ENCODE results near the gene KLHL8.

The KLHL8 gene

DNA sequence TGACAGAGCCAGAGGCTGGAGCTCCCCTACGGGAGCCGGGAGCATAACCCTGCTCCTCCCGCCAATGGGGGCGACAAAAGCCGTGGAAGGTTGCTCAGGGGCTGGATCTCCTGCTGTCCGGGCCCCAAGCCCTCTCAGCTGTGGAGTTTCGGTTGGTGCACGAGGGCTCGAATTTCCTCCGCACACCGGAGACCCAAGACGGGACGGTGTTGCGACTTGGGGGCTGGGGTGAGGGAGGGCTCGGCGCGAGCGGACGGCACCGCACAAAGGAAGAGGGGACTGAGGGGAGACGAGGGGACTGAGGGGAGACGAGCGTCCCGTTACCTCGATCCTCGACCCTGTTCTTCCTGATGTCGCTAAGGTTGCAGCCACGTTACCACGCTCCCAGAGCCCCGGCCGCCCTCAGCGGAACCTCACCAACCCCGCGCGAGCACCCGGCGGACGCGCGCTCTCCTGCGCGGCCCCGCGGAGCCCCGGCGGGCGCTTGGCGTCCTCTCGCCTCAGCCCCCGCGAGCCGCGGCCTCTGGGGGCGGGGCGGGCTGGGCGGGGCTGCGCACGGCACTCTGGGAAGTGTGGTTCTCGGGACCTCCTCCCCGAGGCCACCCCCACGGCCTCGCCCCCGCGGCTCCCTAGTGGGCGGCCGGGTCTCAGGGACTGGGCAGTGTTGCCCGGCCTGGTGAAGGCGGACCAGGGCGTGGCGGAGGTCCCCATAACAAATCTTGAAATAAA is at the start of gene KLHL8:
Gene KLHL8, minus strand, starts transcription at position 525 of the 729 bp plus-strand sequence. CDS start 25,079 bp downstream, outside the sequence.
- peak; percentile 96 for ATAC-seq
- TF ChIP-seq SNAI2 (CRISPR knock-in tag; IDR thresholded peaks at IDR 0.05) (no peak), RARB (CRISPR knock-in tag; IDR thresholded peaks at IDR 0.05) (no peak), TOX (CRISPR knock-in tag; IDR thresholded peaks at IDR 0.05; ENCODE audit: borderline replicate concordance) (no peak)

DNA sequence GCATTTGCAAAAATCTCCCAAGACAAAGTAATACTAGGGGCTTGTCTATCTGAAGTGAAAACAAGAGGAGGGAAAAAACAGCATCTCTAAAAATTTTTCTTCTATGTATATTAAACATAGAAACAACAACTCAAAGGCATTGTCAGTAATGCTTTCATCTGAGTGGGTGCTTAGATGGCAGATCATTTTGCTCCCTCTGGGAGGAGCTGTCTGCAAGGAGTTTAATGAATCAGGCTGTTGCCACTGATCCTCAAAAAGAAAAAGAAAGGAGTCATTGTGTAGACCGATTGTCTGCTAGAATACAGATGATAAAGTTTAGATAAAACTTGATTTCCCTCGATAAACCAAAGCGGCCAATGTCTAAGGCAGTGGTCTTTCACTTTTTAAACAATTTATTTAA is 49.7 kb upstream of the KLHL8 start:
- TF ChIP-seq ZNF70 (CRISPR knock-in tag; IDR thresholded peaks at IDR 0.05) (no peak), TOX (CRISPR knock-in tag; IDR thresholded peaks at IDR 0.05; ENCODE audit: borderline replicate concordance) (no peak), PPARA (CRISPR knock-in tag; IDR thresholded peaks at IDR 0.05; ENCODE audit: borderline replicate concordance) (no peak), ZFP3 (CRISPR knock-in tag; IDR thresholded peaks at IDR 0.05) (no peak), SNAI2 (CRISPR knock-in tag; IDR thresholded peaks at IDR 0.05) (no peak), ZFP30 (CRISPR knock-in tag; IDR thresholded peaks at IDR 0.05) (no peak), ESRRG (CRISPR knock-in tag; IDR thresholded peaks at IDR 0.05) (no peak), ISL1 (CRISPR knock-in tag; IDR thresholded peaks at IDR 0.05) (no peak), GLIS3 (CRISPR knock-in tag; IDR thresholded peaks at IDR 0.05) (no peak), BACH2 (CRISPR knock-in tag; IDR thresholded peaks at IDR 0.05; ENCODE audit: borderline replicate concordance) (no peak), CSDC2 (CRISPR knock-in tag; IDR thresholded peaks at IDR 0.05) (no peak), RARB (CRISPR knock-in tag; IDR thresholded peaks at IDR 0.05) (no peak), TCF4 (CRISPR knock-in tag; IDR thresholded peaks at IDR 0.05; ENCODE audit: borderline replicate concordance) (no peak), ZNF8 (CRISPR knock-in tag; IDR thresholded peaks at IDR 0.05) (no peak), ZC3H10 (CRISPR knock-in tag; IDR thresholded peaks at IDR 0.05) (no peak), ARNTL (CRISPR knock-in tag; IDR thresholded peaks at IDR 0.05; ENCODE audit: borderline replicate concordance, low read depth) (no peak), OSR1 (CRISPR knock-in tag; IDR thresholded peaks at IDR 0.05) (no peak)
- TF ChIP-seq, protein P1, sequence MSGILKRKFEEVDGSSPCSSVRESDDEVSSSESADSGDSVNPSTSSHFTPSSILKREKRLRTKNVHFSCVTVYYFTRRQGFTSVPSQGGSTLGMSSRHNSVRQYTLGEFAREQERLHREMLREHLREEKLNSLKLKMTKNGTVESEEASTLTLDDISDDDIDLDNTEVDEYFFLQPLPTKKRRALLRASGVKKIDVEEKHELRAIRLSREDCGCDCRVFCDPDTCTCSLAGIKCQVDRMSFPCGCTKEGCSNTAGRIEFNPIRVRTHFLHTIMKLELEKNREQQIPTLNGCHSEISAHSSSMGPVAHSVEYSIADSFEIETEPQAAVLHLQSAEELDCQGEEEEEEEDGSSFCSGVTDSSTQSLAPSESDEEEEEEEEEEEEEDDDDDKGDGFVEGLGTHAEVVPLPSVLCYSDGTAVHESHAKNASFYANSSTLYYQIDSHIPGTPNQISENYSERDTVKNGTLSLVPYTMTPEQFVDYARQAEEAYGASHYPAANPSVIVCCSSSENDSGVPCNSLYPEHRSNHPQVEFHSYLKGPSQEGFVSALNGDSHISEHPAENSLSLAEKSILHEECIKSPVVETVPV (CRISPR knock-in tag; IDR thresholded peaks at IDR 0.05) = no peak
- TF ChIP-seq, protein P2, sequence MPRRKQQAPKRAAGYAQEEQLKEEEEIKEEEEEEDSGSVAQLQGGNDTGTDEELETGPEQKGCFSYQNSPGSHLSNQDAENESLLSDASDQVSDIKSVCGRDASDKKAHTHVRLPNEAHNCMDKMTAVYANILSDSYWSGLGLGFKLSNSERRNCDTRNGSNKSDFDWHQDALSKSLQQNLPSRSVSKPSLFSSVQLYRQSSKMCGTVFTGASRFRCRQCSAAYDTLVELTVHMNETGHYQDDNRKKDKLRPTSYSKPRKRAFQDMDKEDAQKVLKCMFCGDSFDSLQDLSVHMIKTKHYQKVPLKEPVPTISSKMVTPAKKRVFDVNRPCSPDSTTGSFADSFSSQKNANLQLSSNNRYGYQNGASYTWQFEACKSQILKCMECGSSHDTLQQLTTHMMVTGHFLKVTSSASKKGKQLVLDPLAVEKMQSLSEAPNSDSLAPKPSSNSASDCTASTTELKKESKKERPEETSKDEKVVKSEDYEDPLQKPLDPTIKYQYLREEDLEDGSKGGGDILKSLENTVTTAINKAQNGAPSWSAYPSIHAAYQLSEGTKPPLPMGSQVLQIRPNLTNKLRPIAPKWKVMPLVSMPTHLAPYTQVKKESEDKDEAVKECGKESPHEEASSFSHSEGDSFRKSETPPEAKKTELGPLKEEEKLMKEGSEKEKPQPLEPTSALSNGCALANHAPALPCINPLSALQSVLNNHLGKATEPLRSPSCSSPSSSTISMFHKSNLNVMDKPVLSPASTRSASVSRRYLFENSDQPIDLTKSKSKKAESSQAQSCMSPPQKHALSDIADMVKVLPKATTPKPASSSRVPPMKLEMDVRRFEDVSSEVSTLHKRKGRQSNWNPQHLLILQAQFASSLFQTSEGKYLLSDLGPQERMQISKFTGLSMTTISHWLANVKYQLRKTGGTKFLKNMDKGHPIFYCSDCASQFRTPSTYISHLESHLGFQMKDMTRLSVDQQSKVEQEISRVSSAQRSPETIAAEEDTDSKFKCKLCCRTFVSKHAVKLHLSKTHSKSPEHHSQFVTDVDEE (CRISPR knock-in tag; IDR thresholded peaks at IDR 0.05) = no peak
- TF ChIP-seq, protein P3, sequence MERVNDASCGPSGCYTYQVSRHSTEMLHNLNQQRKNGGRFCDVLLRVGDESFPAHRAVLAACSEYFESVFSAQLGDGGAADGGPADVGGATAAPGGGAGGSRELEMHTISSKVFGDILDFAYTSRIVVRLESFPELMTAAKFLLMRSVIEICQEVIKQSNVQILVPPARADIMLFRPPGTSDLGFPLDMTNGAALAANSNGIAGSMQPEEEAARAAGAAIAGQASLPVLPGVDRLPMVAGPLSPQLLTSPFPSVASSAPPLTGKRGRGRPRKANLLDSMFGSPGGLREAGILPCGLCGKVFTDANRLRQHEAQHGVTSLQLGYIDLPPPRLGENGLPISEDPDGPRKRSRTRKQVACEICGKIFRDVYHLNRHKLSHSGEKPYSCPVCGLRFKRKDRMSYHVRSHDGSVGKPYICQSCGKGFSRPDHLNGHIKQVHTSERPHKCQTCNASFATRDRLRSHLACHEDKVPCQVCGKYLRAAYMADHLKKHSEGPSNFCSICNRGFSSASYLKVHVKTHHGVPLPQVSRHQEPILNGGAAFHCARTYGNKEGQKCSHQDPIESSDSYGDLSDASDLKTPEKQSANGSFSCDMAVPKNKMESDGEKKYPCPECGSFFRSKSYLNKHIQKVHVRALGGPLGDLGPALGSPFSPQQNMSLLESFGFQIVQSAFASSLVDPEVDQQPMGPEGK (CRISPR knock-in tag; IDR thresholded peaks at IDR 0.05; ENCODE audit: borderline replicate concordance) = no peak
- peak; percentile 97 for ATAC-seq

DNA sequence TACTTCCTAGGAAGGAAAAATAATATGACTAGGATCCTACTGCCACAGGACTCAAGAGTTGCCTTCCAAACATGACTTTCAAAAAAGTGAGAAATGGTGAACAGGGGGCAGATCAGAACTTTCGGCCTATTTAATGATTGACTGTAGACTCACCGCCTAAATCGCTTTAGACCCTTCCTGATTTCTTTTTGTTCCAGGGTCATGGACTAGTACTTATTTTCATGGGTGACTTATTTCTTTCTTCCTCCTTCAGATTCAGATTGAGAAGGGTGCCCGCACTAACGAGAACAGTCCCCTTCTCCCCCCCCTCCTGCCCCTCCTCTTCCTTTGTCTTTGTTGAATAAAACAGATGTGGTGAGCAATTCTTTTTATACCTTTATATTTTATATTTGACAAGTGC is 48.0 kb upstream of the KLHL8 start:
- no peak for ATAC-seq
- TF ChIP-seq OSR1 (CRISPR knock-in tag; IDR thresholded peaks at IDR 0.05) (no peak), ZNF70 (CRISPR knock-in tag; IDR thresholded peaks at IDR 0.05) (no peak), ZFP3 (CRISPR knock-in tag; IDR thresholded peaks at IDR 0.05) (no peak), ESRRG (CRISPR knock-in tag; IDR thresholded peaks at IDR 0.05) (no peak), GLIS3 (CRISPR knock-in tag; IDR thresholded peaks at IDR 0.05) (no peak), SNAI2 (CRISPR knock-in tag; IDR thresholded peaks at IDR 0.05) (no peak), BACH2 (CRISPR knock-in tag; IDR thresholded peaks at IDR 0.05; ENCODE audit: borderline replicate concordance) (no peak), ISL1 (CRISPR knock-in tag; IDR thresholded peaks at IDR 0.05) (no peak)
- TF ChIP-seq, protein P4, sequence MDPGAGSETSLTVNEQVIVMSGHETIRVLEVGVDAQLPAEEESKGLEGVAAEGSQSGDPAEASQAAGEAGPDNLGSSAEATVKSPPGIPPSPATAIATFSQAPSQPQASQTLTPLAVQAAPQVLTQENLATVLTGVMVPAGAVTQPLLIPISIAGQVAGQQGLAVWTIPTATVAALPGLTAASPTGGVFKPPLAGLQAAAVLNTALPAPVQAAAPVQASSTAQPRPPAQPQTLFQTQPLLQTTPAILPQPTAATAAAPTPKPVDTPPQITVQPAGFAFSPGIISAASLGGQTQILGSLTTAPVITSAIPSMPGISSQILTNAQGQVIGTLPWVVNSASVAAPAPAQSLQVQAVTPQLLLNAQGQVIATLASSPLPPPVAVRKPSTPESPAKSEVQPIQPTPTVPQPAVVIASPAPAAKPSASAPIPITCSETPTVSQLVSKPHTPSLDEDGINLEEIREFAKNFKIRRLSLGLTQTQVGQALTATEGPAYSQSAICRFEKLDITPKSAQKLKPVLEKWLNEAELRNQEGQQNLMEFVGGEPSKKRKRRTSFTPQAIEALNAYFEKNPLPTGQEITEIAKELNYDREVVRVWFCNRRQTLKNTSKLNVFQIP (CRISPR knock-in tag; IDR thresholded peaks at IDR 0.05; ENCODE audit: borderline replicate concordance, low read depth) = no peak
- TF ChIP-seq, protein P2 (CRISPR knock-in tag; IDR thresholded peaks at IDR 0.05) = no peak
- TF ChIP-seq, protein P3 (CRISPR knock-in tag; IDR thresholded peaks at IDR 0.05; ENCODE audit: borderline replicate concordance) = no peak
